Endothelial cell of umbilical vein (primary cell): ENCODE measurements around the gene TMEM82.

Experiments
- TF ChIP-seq, protein P1 (sequence below), 2 donors: IDR thresholded peaks; 1 replicate in 1 of 2; 2 replicates in 1 of 2; pipeline ENCODE4 v1.5.1; 2011; ENCODE audit warnings: low read length in 2 of 2, mild to moderate bottlenecking in 2 of 2, moderate library complexity in 2 of 2, control low read depth in 1 of 2, inconsistent platforms in 1 of 2, low read depth in 1 of 2; ENCODE audit not compliant: insufficient read depth in 1 of 2; ENCODE audit errors: extremely low read depth in 1 of 2
- TF ChIP-seq, protein P2 (sequence below): IDR thresholded peaks from 2 replicates; pipeline ENCODE4 v1.6.1; 2011; ENCODE audit not compliant: insufficient read depth, insufficient read length

DNA sequence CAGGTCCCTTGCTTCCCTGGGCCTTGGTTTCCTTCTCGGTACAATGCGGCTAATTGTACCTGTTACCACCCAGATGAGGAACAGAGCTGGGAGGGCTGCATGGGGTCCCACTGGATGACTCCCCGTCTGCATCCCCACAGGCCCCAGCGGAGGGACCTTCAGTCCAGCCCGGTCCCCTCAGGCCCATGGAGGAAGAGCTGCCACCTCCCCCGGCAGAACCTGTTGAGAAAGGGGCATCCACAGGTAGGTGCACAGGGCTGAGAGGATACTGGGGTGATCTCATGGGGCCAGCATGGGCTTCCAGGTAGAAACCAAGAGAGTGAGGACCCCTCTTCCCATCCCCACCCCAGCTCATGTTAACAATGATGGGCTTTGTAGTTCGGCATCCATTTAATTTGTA is 26.1 kb downstream of the TMEM82 start:
- TF ChIP-seq, protein P1, sequence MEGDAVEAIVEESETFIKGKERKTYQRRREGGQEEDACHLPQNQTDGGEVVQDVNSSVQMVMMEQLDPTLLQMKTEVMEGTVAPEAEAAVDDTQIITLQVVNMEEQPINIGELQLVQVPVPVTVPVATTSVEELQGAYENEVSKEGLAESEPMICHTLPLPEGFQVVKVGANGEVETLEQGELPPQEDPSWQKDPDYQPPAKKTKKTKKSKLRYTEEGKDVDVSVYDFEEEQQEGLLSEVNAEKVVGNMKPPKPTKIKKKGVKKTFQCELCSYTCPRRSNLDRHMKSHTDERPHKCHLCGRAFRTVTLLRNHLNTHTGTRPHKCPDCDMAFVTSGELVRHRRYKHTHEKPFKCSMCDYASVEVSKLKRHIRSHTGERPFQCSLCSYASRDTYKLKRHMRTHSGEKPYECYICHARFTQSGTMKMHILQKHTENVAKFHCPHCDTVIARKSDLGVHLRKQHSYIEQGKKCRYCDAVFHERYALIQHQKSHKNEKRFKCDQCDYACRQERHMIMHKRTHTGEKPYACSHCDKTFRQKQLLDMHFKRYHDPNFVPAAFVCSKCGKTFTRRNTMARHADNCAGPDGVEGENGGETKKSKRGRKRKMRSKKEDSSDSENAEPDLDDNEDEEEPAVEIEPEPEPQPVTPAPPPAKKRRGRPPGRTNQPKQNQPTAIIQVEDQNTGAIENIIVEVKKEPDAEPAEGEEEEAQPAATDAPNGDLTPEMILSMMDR (IDR thresholded peaks at IDR 0.05; ENCODE audit: extremely low read depth in 1 of 2, insufficient read depth in 1 of 2, low read depth in 1 of 2, low read length in 2 of 2): no peak
- TF ChIP-seq, protein P2, sequence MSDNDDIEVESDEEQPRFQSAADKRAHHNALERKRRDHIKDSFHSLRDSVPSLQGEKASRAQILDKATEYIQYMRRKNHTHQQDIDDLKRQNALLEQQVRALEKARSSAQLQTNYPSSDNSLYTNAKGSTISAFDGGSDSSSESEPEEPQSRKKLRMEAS: no peak
